ENCODE measurements around the gene ING1.

Gene ING1

GRCh38 chr13:110683921-110684320, 29.6 kb upstream of the ING1 start:
- no peak overlapping the region for H3K4me3 ChIP-seq (replicated peaks; ENCODE audit: low read depth, low read length)
- DNase-seq (ENCODE audit: low read depth): no peak
- TF ChIP-seq, protein P1, sequence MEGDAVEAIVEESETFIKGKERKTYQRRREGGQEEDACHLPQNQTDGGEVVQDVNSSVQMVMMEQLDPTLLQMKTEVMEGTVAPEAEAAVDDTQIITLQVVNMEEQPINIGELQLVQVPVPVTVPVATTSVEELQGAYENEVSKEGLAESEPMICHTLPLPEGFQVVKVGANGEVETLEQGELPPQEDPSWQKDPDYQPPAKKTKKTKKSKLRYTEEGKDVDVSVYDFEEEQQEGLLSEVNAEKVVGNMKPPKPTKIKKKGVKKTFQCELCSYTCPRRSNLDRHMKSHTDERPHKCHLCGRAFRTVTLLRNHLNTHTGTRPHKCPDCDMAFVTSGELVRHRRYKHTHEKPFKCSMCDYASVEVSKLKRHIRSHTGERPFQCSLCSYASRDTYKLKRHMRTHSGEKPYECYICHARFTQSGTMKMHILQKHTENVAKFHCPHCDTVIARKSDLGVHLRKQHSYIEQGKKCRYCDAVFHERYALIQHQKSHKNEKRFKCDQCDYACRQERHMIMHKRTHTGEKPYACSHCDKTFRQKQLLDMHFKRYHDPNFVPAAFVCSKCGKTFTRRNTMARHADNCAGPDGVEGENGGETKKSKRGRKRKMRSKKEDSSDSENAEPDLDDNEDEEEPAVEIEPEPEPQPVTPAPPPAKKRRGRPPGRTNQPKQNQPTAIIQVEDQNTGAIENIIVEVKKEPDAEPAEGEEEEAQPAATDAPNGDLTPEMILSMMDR (IDR thresholded peaks at IDR 0.05; ENCODE audit: low read length, missing control alignments): no peak

GRCh38 chr13:110684388-110685056, 29.0 kb upstream of the ING1 start:
- TF ChIP-seq, protein P1 (IDR thresholded peaks at IDR 0.05; ENCODE audit: low read length, missing control alignments): no peak
- no peak overlapping the region for H3K4me3 ChIP-seq (replicated peaks; ENCODE audit: low read depth, low read length)
- DNase-seq (ENCODE audit: low read depth): no peak

DNA sequence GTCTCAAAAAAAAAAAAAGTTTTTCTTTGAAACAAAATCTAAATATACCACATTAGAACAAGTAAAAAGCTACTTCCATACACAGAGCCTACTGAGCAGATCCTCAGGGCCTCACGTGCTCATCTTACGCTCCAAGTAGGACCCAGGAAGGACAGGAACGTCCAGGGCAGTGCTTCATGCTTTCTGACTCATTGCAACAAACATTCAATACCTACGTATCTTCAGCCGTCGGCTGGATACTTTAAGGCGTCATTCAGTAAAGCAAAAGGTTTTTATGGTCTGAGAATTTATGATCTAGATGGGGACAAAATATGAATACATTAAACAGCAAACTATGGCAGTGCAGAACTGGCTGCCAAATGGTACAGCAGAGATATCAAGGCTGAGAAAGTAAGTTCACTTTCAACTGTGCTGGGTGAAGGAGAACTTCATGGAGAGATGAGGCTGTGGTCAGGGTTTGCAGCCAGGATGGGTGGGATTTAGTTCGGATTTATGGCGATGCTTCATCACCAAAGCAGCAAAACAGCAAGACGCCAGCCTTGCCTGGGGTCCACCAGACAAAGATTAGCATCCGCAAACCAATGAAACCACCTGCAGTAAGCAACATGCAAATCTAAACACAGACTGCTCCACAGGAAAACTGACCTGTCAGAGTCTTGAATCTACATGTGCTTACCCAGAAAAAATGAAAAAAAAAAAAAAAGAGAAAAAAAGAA, 28.0 kb upstream of the ING1 start:
- no peak overlapping the region for H3K4me3 ChIP-seq (replicated peaks; ENCODE audit: low read depth, low read length)
- TF ChIP-seq, protein P1 (IDR thresholded peaks at IDR 0.05; ENCODE audit: low read length, missing control alignments): no peak
- DNase-seq (ENCODE audit: low read depth): no peak

DNA sequence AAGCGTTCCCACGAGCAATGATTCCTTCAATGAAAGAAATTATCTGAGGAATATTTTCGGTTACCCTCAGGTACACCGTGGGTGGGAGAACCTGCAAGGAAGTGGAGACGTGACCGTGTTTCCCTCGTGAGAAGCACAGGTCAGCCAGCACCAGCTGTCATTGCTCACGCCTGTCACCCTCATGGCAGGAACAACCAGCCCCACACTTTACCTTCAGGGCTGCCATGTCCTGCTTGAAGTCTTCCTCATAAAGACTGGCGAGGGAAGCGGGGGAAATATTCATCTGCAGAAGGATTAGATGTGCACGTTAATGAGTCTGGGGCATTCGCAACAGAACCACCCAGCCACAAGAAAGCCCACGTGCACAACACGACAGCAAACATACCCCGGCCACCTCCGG, 25.8 kb upstream of the ING1 start:
- TF ChIP-seq, protein P1 (IDR thresholded peaks at IDR 0.05; ENCODE audit: low read length, missing control alignments): no peak
- no peak overlapping the region for H3K4me3 ChIP-seq (replicated peaks; ENCODE audit: low read depth, low read length)
- no peak for DNase-seq (ENCODE audit: low read depth)

- TF ChIP-seq, protein P1 (IDR thresholded peaks at IDR 0.05; ENCODE audit: low read length, missing control alignments): no peak
- DNase-seq (ENCODE audit: low read depth): no peak
- H3K4me3 ChIP-seq (replicated peaks; ENCODE audit: low read depth, low read length): no peak overlapping the region
These were observed 24.5 kb upstream of the ING1 start for GRCh38 chr13:110689041-110689440.

DNA sequence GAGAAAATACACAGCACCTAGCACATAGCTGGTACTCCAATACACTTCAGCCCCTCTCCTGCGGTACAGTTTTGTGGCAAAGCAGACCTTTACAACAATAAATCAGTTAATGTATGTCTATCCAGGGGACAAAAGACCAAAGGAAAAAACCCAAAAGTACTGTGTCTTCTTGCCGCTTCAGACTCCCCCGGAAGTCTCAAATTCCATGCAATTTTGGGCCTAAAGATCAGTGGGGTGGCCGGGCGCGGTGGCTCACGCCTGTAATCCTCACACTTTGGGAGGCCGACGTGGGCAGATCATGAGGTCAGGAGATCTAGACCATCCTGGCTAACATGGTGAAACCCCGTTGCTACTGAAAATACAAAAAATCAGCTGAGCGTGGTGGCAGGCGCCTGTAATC, 23.8 kb upstream of the ING1 start:
- TF ChIP-seq, protein P1 (IDR thresholded peaks at IDR 0.05; ENCODE audit: low read length, missing control alignments): no peak
- no peak for DNase-seq (ENCODE audit: low read depth)
- H3K4me3 ChIP-seq (replicated peaks; ENCODE audit: low read depth, low read length): no peak overlapping the region
